ENCODE measurements around the gene BCL2A1. TPM values are rescaled to one million over a fixed set of nuclear protein-coding genes. Genes with fewer than 3 reads are reported as not detected.

BCL2A1 gene
- polyA plus RNA-seq, 1 donor (not counting 4 experiments of a cell fraction or from before 2014, with no cell fraction given), result 0.10 TPM

GRCh38 chr15:80002267-80002666 is 31.3 kb upstream of the BCL2A1 start:
- Histone ChIP-seq H3K27ac (ENCODE audit: control insufficient read depth, insufficient read depth, low read length) (no peak overlapping the region), H3K9me1 (ENCODE audit: control insufficient read depth, extremely low read depth, insufficient read depth, low read length) (no peaks in the 10 kb centered on the region)
- FAIRE-seq, result no peak

GRCh38 chr15:79994615-79995014 is 23.6 kb upstream of the BCL2A1 start:
- Histone ChIP-seq H3K4me3 (ENCODE audit: control insufficient read depth in 2 of 3, extremely low read depth in 1 of 3, insufficient read depth in 2 of 3, low read depth in 1 of 3, low read length in 3 of 3) (no peak overlapping the region), H3K9me3 (ENCODE audit: control insufficient read depth, low read depth, low read length) (no peaks in the 10 kb centered on the region), H3K79me2 (ENCODE audit: control insufficient read depth, insufficient read depth, low read length) (no peaks in the 10 kb centered on the region), H3K4me1 (ENCODE audit: control insufficient read depth, extremely low read depth, insufficient read depth, low read length) (peaks cover 10% of the 10 kb centered on the region), H3K9me1 (ENCODE audit: control insufficient read depth, extremely low read depth, insufficient read depth, low read length) (no peaks in the 10 kb centered on the region), H3K36me3 (ENCODE audit: control insufficient read depth in 2 of 2, extremely low read depth in 1 of 2, insufficient read depth in 2 of 2, low read length in 2 of 2) (no peaks in the 10 kb centered on the region), H3K9ac (ENCODE audit: control insufficient read depth, extremely low read depth, insufficient read depth, low read length) (no peak overlapping the region), H3K27me3 (ENCODE audit: control insufficient read depth, extremely low read depth, insufficient read depth, low read length) (no peaks in the 10 kb centered on the region), H2AFZ (ENCODE audit: control insufficient read depth, low read length) (peak overlapping the region; percentile 51), H4K20me1 (ENCODE audit: control insufficient read depth, extremely low read depth, insufficient read depth, low read length) (no peaks in the 10 kb centered on the region), H3K4me2 (ENCODE audit: control insufficient read depth, extremely low read depth, insufficient read depth, low read depth, low read length) (no peak overlapping the region), H3K27ac (ENCODE audit: control insufficient read depth, insufficient read depth, low read length) (no peak overlapping the region)
- peak; percentile 45 for DNase-seq (ENCODE audit: low read depth, low spot score)
- TF ChIP-seq CTCF (optimal IDR thresholded peaks at IDR 0.05 in 1 of 3, IDR thresholded peaks at IDR 0.05 in 1 of 3, conservative IDR thresholded peaks at IDR 0.05 in 1 of 3; ENCODE audit: extremely low read depth in 1 of 3, insufficient read depth in 2 of 3, low read length in 3 of 3), result no peak
- peak; percentile 73 for FAIRE-seq
- dilution Hi-C loops (cut with MboI; ENCODE audit: extremely low pct_ligation_motif_present, low sequenced_read_pairs), result no loop called here

More at GRCh38 chr15:80002267-80002666, 31.3 kb upstream of the BCL2A1 start:
- no peak for TF ChIP-seq CTCF (optimal IDR thresholded peaks at IDR 0.05 in 1 of 3, IDR thresholded peaks at IDR 0.05 in 1 of 3, conservative IDR thresholded peaks at IDR 0.05 in 1 of 3; ENCODE audit: extremely low read depth in 1 of 3, insufficient read depth in 2 of 3, low read length in 3 of 3)
- no peak for TF ChIP-seq EZH2 (IDR thresholded peaks at IDR 0.05; ENCODE audit: low read length)
- H3K79me2 ChIP-seq (ENCODE audit: control insufficient read depth, insufficient read depth, low read length), result no peaks in the 10 kb centered on the region
- no peaks in the 10 kb centered on the region for H3K9me3 ChIP-seq (ENCODE audit: control insufficient read depth, low read depth, low read length)
- no peak overlapping the region for H3K4me3 ChIP-seq (ENCODE audit: control insufficient read depth in 2 of 3, extremely low read depth in 1 of 3, insufficient read depth in 2 of 3, low read depth in 1 of 3, low read length in 3 of 3)
- H2AFZ ChIP-seq (ENCODE audit: control insufficient read depth, low read length), result no peak overlapping the region
- no peak for DNase-seq (ENCODE audit: low read depth, low spot score)
- H4K20me1 ChIP-seq (ENCODE audit: control insufficient read depth, extremely low read depth, insufficient read depth, low read length), result no peaks in the 10 kb centered on the region
- H3K4me2 ChIP-seq (ENCODE audit: control insufficient read depth, extremely low read depth, insufficient read depth, low read depth, low read length), result no peak overlapping the region
- H3K9ac ChIP-seq (ENCODE audit: control insufficient read depth, extremely low read depth, insufficient read depth, low read length), result no peak overlapping the region
- H3K36me3 ChIP-seq (ENCODE audit: control insufficient read depth in 2 of 2, extremely low read depth in 1 of 2, insufficient read depth in 2 of 2, low read length in 2 of 2), result no peaks in the 10 kb centered on the region
- H3K27me3 ChIP-seq (ENCODE audit: control insufficient read depth, extremely low read depth, insufficient read depth, low read length), result no peaks in the 10 kb centered on the region
- dilution Hi-C loops (cut with MboI; ENCODE audit: extremely low pct_ligation_motif_present, low sequenced_read_pairs), result no loop called here
- H3K4me1 ChIP-seq (ENCODE audit: control insufficient read depth, extremely low read depth, insufficient read depth, low read length), result no peaks in the 10 kb centered on the region
